Neural cell (in vitro differentiated cells): ENCODE data around the gene UCKL1. TPM values are rescaled to one million over a fixed set of nuclear protein-coding genes. Genes with fewer than 3 reads are reported as not detected.
"Not testable (repeated sequence)": the region's sequence is repeated elsewhere in the genome, so short reads cannot be mapped to it uniquely, and the experiment has no call there.

Source experiments
- H2AFZ ChIP-seq: fragments of 200-600, 300-800 bp; sonication (generic), shearing (Covaris generic); 2 replicates; pipeline ENCODE4 v1.6.0; 2014; ENCODE audit warnings: low read depth, mild to moderate bottlenecking, antibody characterized with exemption, low read length, moderate library complexity
- H3F3A ChIP-seq: fragments of 200-600 bp; shearing (Covaris generic); 2 replicates; pipeline ENCODE4 v1.6.1; 2016; ENCODE audit warnings: mild to moderate bottlenecking, moderate library complexity, mixed read lengths, antibody characterized with exemption, low read length; ENCODE audit not compliant: insufficient read depth, poor library complexity, severe bottlenecking
- H3K27ac ChIP-seq: fragments of 200-600, 300-800 bp; sonication (generic), shearing (Covaris generic); 2 replicates; pipeline ENCODE4 v1.5.1; 2014; ENCODE audit warnings: mild to moderate bottlenecking, low read length, moderate library complexity
- H3K27me3 ChIP-seq: fragments of 300-800, 200-600 bp; sonication (generic), shearing (Covaris generic); 2 replicates; pipeline ENCODE4 v1.6.0; 2014; ENCODE audit warnings: mild to moderate bottlenecking, low read depth, low read length, moderate library complexity; ENCODE audit not compliant: insufficient read depth
- H3K36me3 ChIP-seq: fragments of 300-800, 200-600 bp; sonication (generic), shearing (Covaris generic); 2 replicates; pipeline ENCODE4 v1.5.1; 2014; ENCODE audit warnings: mild to moderate bottlenecking, antibody characterized with exemption, low read length, moderate library complexity; ENCODE audit not compliant: insufficient read depth
- H3K4me2 ChIP-seq: fragments of 300-800, 200-600 bp; sonication (generic), shearing (Covaris generic); 2 replicates; pipeline ENCODE4 v1.6.0; 2014; ENCODE audit warnings: mild to moderate bottlenecking, low read length
- H3K4me3 ChIP-seq: fragments of 300-800, 200-600 bp; sonication (generic), shearing (Covaris generic); 2 replicates; pipeline ENCODE4 v1.5.1; 2014; ENCODE audit warnings: mild to moderate bottlenecking, low read length, moderate library complexity
- H3K79me2 ChIP-seq: fragments of 200-600 bp; shearing (Covaris generic); replicated peaks from 2 replicates; pipeline ENCODE4 v1.6.0; 2014; ENCODE audit warnings: mild to moderate bottlenecking, low read length, moderate library complexity; ENCODE audit not compliant: insufficient read depth
- H3K9ac ChIP-seq: fragments of 300-800, 200-600 bp; sonication (generic), shearing (Covaris generic); 2 replicates; pipeline ENCODE4 v1.6.1; 2016; ENCODE audit warnings: mild to moderate bottlenecking, low read length, mixed read lengths
- H3K9me2 ChIP-seq: fragments of 200-600 bp; shearing (Covaris generic); 2 replicates; pipeline ENCODE4 v1.6.1; 2016; ENCODE audit warnings: mild to moderate bottlenecking, low read length, mixed read lengths; ENCODE audit not compliant: insufficient read depth
- H3K9me3 ChIP-seq: fragments of 200-600, 300-800 bp; sonication (generic), shearing (Covaris generic); 2 replicates; pipeline ENCODE4 v1.6.1; 2016; ENCODE audit warnings: mild to moderate bottlenecking, mixed run types, low read length, moderate library complexity, mixed read lengths
- H4K20me1 ChIP-seq: fragments of 200-600 bp; shearing (Covaris generic); 2 replicates; pipeline ENCODE4 v1.6.1; 2016; ENCODE audit warnings: mild to moderate bottlenecking, mixed run types; ENCODE audit not compliant: insufficient read depth
- EP300 ChIP-seq: fragments of 450-650 bp; conservative IDR thresholded peaks from 2 replicates; pipeline ENCODE4 v1.6.1; 2014; ENCODE audit warnings: antibody characterized with exemption, mild to moderate bottlenecking, moderate library complexity; ENCODE audit not compliant: poor library complexity, severe bottlenecking
- EZH2 ChIP-seq: fragments of 200-600, 300-800 bp; shearing (Covaris generic), sonication (generic); IDR thresholded peaks from 2 replicates; pipeline ENCODE4 v1.6.1; 2014; ENCODE audit warnings: antibody characterized with exemption, low read length, borderline replicate concordance, mild to moderate bottlenecking; ENCODE audit not compliant: insufficient read depth, poor library complexity, severe bottlenecking
- MXI1 ChIP-seq: fragments of 450-650 bp; conservative IDR thresholded peaks from 2 replicates; pipeline ENCODE4 v1.6.1; 2014; ENCODE audit warnings: antibody characterized with exemption, mild to moderate bottlenecking; ENCODE audit not compliant: poor library complexity, severe bottlenecking
- POLR2AphosphoS5 ChIP-seq: IDR thresholded peaks from 2 replicates; pipeline ENCODE4 v1.6.1; 2012
- RAD21 ChIP-seq: fragments of 450-650 bp; conservative IDR thresholded peaks from 2 replicates; pipeline ENCODE4 v1.6.1; 2014; ENCODE audit warnings: antibody characterized with exemption, mild to moderate bottlenecking, moderate library complexity
- SMC3 ChIP-seq: fragments of 450-650 bp; conservative IDR thresholded peaks from 2 replicates; pipeline ENCODE4 v1.6.1; 2014; ENCODE audit warnings: antibody characterized with exemption, mild to moderate bottlenecking, moderate library complexity; ENCODE audit not compliant: poor library complexity
- TAF1 ChIP-seq: IDR thresholded peaks from 2 replicates; pipeline ENCODE4 v1.6.1; 2012; ENCODE audit warnings: low read depth
- polyA plus RNA-seq: library from polyadenylated mRNA; depleted of rRNA; stranded (reverse); fragments of >200 nt; gene quantifications from 2 replicates; pipeline ENCODE4 v1.2.3, GENCODE V29; 2014
- TF ChIP-seq, protein P1 (sequence below): IDR thresholded peaks from 2 replicates; pipeline ENCODE4 v1.6.1; 2012; ENCODE audit warnings: borderline replicate concordance
- TF ChIP-seq, protein P2 (sequence below): fragments of 450-650 bp; IDR thresholded peaks from 2 replicates; pipeline ENCODE4 v1.5.1; 2014; ENCODE audit warnings: antibody characterized with exemption, mild to moderate bottlenecking, moderate library complexity; ENCODE audit not compliant: poor library complexity, severe bottlenecking

The UCKL1 gene
- polyA plus RNA-seq, 1 donor from 2014 or later = 58.9 TPM

- Histone ChIP-seq H4K20me1 (no peaks in the 10 kb centered on the region), H3K79me2 (no peaks in the 10 kb centered on the region), H3K4me3 (no peak overlapping the region), H3K9ac (no peak overlapping the region), H3K4me2 (no peak overlapping the region), H3K27ac (no peak overlapping the region), H3F3A (no peaks in the 10 kb centered on the region), H3K27me3 (no peaks in the 10 kb centered on the region), H3K9me3 (no peaks in the 10 kb centered on the region), H2AFZ (no peak overlapping the region), H3K9me2 (no peaks in the 10 kb centered on the region), H3K36me3 (no peaks in the 10 kb centered on the region)
- TF ChIP-seq RAD21 (no peak), EZH2 (no peak), TAF1 (no peak), EP300 (no peak)
- TF ChIP-seq, protein P1, sequence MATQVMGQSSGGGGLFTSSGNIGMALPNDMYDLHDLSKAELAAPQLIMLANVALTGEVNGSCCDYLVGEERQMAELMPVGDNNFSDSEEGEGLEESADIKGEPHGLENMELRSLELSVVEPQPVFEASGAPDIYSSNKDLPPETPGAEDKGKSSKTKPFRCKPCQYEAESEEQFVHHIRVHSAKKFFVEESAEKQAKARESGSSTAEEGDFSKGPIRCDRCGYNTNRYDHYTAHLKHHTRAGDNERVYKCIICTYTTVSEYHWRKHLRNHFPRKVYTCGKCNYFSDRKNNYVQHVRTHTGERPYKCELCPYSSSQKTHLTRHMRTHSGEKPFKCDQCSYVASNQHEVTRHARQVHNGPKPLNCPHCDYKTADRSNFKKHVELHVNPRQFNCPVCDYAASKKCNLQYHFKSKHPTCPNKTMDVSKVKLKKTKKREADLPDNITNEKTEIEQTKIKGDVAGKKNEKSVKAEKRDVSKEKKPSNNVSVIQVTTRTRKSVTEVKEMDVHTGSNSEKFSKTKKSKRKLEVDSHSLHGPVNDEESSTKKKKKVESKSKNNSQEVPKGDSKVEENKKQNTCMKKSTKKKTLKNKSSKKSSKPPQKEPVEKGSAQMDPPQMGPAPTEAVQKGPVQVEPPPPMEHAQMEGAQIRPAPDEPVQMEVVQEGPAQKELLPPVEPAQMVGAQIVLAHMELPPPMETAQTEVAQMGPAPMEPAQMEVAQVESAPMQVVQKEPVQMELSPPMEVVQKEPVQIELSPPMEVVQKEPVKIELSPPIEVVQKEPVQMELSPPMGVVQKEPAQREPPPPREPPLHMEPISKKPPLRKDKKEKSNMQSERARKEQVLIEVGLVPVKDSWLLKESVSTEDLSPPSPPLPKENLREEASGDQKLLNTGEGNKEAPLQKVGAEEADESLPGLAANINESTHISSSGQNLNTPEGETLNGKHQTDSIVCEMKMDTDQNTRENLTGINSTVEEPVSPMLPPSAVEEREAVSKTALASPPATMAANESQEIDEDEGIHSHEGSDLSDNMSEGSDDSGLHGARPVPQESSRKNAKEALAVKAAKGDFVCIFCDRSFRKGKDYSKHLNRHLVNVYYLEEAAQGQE = no peak
Measured at GRCh38 chr20:63962426-63963347, 6.5 kb upstream of the UCKL1 start.

- H3K9ac ChIP-seq = no peak overlapping the region
- no peak overlapping the region for H3K27ac ChIP-seq
- no peak overlapping the region for H3K4me2 ChIP-seq
- no peak for TF ChIP-seq POLR2AphosphoS5
- no peak for TF ChIP-seq SMC3
- TF ChIP-seq, protein P2, sequence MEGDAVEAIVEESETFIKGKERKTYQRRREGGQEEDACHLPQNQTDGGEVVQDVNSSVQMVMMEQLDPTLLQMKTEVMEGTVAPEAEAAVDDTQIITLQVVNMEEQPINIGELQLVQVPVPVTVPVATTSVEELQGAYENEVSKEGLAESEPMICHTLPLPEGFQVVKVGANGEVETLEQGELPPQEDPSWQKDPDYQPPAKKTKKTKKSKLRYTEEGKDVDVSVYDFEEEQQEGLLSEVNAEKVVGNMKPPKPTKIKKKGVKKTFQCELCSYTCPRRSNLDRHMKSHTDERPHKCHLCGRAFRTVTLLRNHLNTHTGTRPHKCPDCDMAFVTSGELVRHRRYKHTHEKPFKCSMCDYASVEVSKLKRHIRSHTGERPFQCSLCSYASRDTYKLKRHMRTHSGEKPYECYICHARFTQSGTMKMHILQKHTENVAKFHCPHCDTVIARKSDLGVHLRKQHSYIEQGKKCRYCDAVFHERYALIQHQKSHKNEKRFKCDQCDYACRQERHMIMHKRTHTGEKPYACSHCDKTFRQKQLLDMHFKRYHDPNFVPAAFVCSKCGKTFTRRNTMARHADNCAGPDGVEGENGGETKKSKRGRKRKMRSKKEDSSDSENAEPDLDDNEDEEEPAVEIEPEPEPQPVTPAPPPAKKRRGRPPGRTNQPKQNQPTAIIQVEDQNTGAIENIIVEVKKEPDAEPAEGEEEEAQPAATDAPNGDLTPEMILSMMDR = no peak
- TF ChIP-seq EZH2 = no peak
- no peak for TF ChIP-seq EP300
- TF ChIP-seq TAF1 = no peak
- TF ChIP-seq MXI1 = no peak
- TF ChIP-seq, protein P1 = no peak
- TF ChIP-seq RAD21 = no peak
- no peaks in the 10 kb centered on the region for H3K9me2 ChIP-seq
- no peaks in the 10 kb centered on the region for H3K36me3 ChIP-seq
- no peaks in the 10 kb centered on the region for H4K20me1 ChIP-seq
- no peaks in the 10 kb centered on the region for H3K9me3 ChIP-seq
- no peaks in the 10 kb centered on the region for H3K27me3 ChIP-seq
- H3F3A ChIP-seq = no peaks in the 10 kb centered on the region
- H3K4me3 ChIP-seq = no peak overlapping the region
- no peaks in the 10 kb centered on the region for H3K79me2 ChIP-seq
- no peak overlapping the region for H2AFZ ChIP-seq
Measured at GRCh38 chr20:63961664-63962425, 5.6 kb upstream of the UCKL1 start.

GRCh38 chr20:63960654-63961621 is 4.7 kb upstream of the UCKL1 start:
- not testable (repeated sequence) for H2AFZ ChIP-seq, H3K79me2 ChIP-seq, H3K4me2 ChIP-seq, H4K20me1 ChIP-seq, H3K27me3 ChIP-seq, H3K27ac ChIP-seq, H3K36me3 ChIP-seq, H3K9ac ChIP-seq, H3K9me3 ChIP-seq, H3F3A ChIP-seq, H3K4me3 ChIP-seq, H3K9me2 ChIP-seq
